ENCODE data around the gene SLC6A16.

DNA sequence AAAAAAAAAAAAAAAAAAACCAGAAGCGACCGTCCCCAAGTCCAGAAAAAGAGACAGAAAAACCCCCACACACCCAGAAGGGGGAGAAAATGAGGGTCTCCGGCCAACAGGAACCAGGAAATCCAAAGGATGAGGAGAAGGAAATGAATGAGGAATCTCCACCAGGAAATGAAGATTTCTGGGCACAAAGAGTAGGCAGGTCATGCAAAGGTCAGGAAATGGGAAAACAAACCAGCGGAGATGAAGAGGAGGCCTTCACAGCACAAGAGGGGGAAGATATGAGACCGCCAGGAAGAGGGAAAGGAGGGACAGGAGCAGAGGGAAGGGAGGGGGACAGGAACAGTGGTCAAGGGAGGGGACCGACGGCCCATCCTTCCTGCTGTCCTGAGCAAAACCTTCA lies 31.4 kb upstream of the SLC6A16 start:
- TF ChIP-seq, protein P1, sequence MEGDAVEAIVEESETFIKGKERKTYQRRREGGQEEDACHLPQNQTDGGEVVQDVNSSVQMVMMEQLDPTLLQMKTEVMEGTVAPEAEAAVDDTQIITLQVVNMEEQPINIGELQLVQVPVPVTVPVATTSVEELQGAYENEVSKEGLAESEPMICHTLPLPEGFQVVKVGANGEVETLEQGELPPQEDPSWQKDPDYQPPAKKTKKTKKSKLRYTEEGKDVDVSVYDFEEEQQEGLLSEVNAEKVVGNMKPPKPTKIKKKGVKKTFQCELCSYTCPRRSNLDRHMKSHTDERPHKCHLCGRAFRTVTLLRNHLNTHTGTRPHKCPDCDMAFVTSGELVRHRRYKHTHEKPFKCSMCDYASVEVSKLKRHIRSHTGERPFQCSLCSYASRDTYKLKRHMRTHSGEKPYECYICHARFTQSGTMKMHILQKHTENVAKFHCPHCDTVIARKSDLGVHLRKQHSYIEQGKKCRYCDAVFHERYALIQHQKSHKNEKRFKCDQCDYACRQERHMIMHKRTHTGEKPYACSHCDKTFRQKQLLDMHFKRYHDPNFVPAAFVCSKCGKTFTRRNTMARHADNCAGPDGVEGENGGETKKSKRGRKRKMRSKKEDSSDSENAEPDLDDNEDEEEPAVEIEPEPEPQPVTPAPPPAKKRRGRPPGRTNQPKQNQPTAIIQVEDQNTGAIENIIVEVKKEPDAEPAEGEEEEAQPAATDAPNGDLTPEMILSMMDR (IDR thresholded peaks at IDR 0.05; ENCODE audit: low read depth, low read length), result no peak
- TF ChIP-seq EZH2phosphoT487 (IDR thresholded peaks at IDR 0.05; ENCODE audit: low read depth), result no peak
